Measurements from ENCODE around the gene MED15.

- TF ChIP-seq CTCF (IDR thresholded peaks at IDR 0.05) (no peak), POLR2A (IDR thresholded peaks at IDR 0.05) (no peak)
These were observed 111.9 kb downstream of the MED15 start for GRCh38 chr22:20619045-20619892.

Data from lower leg skin (tissue), 3 donors.